AG04449 (cell line): ENCODE results near the gene ALDH8A1.
A peak's percentile ranks its signal among the peaks of the same experiment; 100 is the strongest.

ENCODE experiments used
- CTCF ChIA-PET: fragments of 350-600 bp; formaldehyde crosslinking; extraction: SDS; loops from one replicate; lab custom pipeline; 2021; ENCODE audit warnings: antibody characterized with exemption; lab: Yijun Ruan, JAX
- POLR2A ChIA-PET: fragments of 400-600, 350-600 bp; formaldehyde crosslinking; extraction: SDS; loops from one replicate; lab custom pipeline; 2020; ENCODE audit warnings: antibody characterized with exemption, inconsistent platforms; lab: Yijun Ruan, JAX
- DNase-seq: peaks from one replicate; pipeline ENCODE4 v3.0.0-alpha.2; 2010; ENCODE audit warnings: low read depth, low spot score
- H3K4me3 ChIP-seq: 2 replicates; pipeline ENCODE4 v1.5.1; 2011; ENCODE audit warnings: low read depth, mild to moderate bottlenecking, control low read depth, low read length
- TF ChIP-seq, protein P1 (sequence below): IDR thresholded peaks from one replicate; pipeline ENCODE4 v1.5.1; 2011; ENCODE audit warnings: mild to moderate bottlenecking, moderate library complexity, low read length, control low read depth, inconsistent platforms; ENCODE audit not compliant: insufficient read depth; ENCODE audit errors: missing control alignments

Gene ALDH8A1

GRCh38 chr6:134882426-134883038, 67.4 kb downstream of the ALDH8A1 start:
- TF ChIP-seq, protein P1, sequence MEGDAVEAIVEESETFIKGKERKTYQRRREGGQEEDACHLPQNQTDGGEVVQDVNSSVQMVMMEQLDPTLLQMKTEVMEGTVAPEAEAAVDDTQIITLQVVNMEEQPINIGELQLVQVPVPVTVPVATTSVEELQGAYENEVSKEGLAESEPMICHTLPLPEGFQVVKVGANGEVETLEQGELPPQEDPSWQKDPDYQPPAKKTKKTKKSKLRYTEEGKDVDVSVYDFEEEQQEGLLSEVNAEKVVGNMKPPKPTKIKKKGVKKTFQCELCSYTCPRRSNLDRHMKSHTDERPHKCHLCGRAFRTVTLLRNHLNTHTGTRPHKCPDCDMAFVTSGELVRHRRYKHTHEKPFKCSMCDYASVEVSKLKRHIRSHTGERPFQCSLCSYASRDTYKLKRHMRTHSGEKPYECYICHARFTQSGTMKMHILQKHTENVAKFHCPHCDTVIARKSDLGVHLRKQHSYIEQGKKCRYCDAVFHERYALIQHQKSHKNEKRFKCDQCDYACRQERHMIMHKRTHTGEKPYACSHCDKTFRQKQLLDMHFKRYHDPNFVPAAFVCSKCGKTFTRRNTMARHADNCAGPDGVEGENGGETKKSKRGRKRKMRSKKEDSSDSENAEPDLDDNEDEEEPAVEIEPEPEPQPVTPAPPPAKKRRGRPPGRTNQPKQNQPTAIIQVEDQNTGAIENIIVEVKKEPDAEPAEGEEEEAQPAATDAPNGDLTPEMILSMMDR = peak; percentile 81
- CTCF ChIA-PET = interaction anchor here (0.6 to 6.9 kb wide), 74 partner anchors 8 to 959 kb away, joined by 3 to 98 read pairs (median 4); no protein-coding TSS in a partner anchor
- no peak overlapping the region for H3K4me3 ChIP-seq
- peak; percentile 57 for DNase-seq
- POLR2A ChIA-PET = interaction anchor here (0.9 to 1.1 kb wide), 3 partner anchors 59 to 711 kb away, joined by 3 to 5 read pairs (median 3); no protein-coding TSS in a partner anchor

DNA sequence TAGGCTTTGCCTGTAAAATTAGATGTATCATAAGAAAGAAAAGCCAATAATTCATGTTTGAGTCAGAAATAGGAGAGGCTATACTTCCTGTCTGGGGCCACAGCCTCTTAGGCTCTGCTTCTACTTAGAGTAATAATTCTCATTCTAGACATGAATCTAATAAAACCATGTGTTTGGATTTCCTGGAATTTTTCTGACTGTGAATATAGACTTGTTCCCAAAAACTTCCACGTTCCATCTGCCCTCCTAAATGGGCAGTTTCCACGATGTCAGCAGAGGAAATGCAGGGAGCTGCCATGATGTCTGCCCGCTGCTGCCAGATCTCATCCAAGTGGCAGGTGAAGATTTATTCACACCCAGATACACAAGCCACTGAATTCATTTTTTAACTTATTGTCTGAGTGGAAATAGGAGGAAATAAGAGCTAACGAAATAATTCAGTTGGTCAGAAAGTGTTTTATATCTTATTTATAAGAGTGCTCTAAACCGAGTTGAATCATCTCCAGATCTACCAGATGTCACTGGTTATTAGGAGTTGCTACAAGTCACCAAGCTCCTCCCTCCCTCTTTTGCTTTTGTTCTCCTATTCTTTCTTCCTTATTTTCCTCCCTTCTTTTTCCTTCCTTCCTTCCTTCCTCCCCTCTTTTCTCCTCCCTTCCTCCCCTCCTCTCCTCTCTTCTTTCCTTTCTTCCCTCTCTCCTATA, 69.3 kb downstream of the ALDH8A1 start:
- ChIA-PET CTCF (interaction anchor here (0.7 to 6.9 kb wide), 13 partner anchors 10 to 769 kb away, joined by 3 to 98 read pairs (median 33); no protein-coding TSS in a partner anchor), POLR2A (interaction anchor here (1.0 kb wide), 1 partner anchor 707 kb away, joined by 3 read pairs; no protein-coding TSS in a partner anchor)
- TF ChIP-seq, protein P1 = no peak
- no peak overlapping the region for H3K4me3 ChIP-seq
- no peak for DNase-seq

DNA sequence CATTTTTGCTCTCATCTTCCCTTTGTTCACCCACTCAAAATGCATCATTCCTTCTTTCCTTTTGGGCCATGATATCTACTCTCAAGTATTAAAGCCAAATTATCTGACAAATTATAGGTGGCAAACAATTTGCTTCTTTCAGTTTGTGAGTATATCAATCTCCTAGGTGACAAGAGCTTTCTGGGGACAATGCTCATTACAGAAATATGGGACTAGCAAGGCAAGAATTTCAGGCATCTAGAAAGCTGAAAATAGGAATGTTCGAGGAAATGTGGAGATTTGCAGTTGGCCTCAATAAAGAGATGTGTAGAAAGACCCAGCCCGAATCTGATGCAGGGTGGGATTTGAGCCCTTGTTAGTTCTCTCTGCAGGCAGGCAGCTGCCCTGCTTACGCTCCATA, 71.8 kb downstream of the ALDH8A1 start:
- TF ChIP-seq, protein P1 = no peak
- no peak for DNase-seq
- POLR2A ChIA-PET = no interaction called here
- no peak overlapping the region for H3K4me3 ChIP-seq
- CTCF ChIA-PET = interaction anchor here (0.9 to 6.6 kb wide), 3 partner anchors 15 to 754 kb away, joined by 3 to 98 read pairs (median 11); no protein-coding TSS in a partner anchor

- no peak for DNase-seq
- TF ChIP-seq, protein P1 = no peak
- no peak overlapping the region for H3K4me3 ChIP-seq
- CTCF ChIA-PET = interaction anchor here (1.2 to 2.5 kb wide), 4 partner anchors 7 to 752 kb away, joined by 3 to 9 read pairs (median 4); no protein-coding TSS in a partner anchor
- POLR2A ChIA-PET = interaction anchor here (1.0 kb wide), 1 partner anchor 48 kb away, joined by 3 read pairs; no protein-coding TSS in a partner anchor
These were observed 74.5 kb downstream of the ALDH8A1 start for GRCh38 chr6:134875367-134875766.

DNA sequence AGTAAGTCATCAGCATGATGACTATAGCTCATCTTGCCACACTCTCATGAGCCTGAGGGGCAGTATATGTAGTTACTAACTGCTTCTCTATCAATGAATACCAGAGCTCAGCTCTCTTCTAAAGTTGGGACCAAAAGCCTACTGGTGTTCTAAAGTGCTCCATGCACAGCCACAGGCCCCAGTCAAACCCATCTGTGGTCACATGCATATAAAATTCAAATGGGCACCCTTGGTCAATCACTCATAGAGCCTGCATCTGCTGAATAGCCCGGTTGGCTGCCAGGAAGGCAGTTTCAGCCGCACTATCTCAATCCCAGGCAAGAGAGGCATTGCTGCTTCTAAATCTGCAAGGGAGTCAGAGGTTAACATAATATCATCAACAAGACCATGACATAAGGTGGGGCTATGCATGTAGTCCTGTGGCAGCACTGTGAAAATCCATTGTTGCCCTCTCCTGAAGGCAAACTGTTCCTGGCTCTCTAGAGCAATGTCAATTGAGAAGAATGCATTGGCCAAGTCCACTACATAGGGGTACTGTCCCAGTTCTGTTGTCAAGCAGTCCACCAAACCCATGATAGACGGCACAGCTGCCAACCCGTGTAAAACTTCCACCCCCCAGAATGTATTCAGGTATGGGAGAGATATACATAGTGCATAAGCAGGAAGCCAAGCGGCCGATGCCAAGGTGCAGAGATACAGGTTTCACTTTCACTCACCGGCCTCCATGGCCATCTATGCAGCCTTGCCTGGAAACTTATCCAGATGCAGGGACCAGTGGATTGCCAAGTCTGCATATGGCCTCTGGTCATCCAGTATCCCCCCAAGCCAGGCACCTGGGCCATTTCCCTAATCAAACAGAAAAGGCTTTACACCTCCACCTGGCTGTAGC, 76.2 kb downstream of the ALDH8A1 start:
- TF ChIP-seq, protein P1 = no peak
- ChIA-PET CTCF (interaction anchor here (0.9 to 1.5 kb wide), 2 partner anchors 8 to 9 kb away, joined by 3 to 4 read pairs; no protein-coding TSS in a partner anchor), POLR2A (no interaction called here)
- DNase-seq = no peak
- no peak overlapping the region for H3K4me3 ChIP-seq
